Testis (tissue), 2 donors: ENCODE results near the gene PSMB1.

Source experiments
- CTCF ChIP-seq, 3 experiments: fragments of 450-650 bp in 2 of 3; fragments of 200-600 bp in 1 of 3; sonication (generic) in 1 of 3; IDR thresholded peaks; one replicate each; pipeline ENCODE4 v1.5.1; 2016 to 2019; ENCODE audit warnings: antibody characterized with exemption in 3 of 3, mild to moderate bottlenecking in 2 of 3, moderate library complexity in 1 of 3
- POLR2A ChIP-seq: fragments of 450-650 bp; IDR thresholded peaks from one replicate; pipeline ENCODE4 v1.6.1; 2017; ENCODE audit warnings: antibody characterized with exemption, mild to moderate bottlenecking, moderate library complexity

GRCh38 chr6:170489836-170490235 lies 63.3 kb downstream of the PSMB1 start:
- no peak for TF ChIP-seq CTCF (IDR thresholded peaks at IDR 0.05)
- TF ChIP-seq POLR2A = no peak
